ENCODE data around the gene PSTPIP2.
"Not testable (repeated sequence)": the region's sequence is repeated elsewhere in the genome, so short reads cannot be mapped to it uniquely, and the experiment has no call there.

PSTPIP2 gene

GRCh38 chr18:46068763-46069162 is 3.3 kb downstream of the PSTPIP2 start:
- no peak for DNase-seq

GRCh38 chr18:46067438-46068007 is 4.5 kb downstream of the PSTPIP2 start:
- DNase-seq: no peak

GRCh38 chr18:46062781-46063180 is 9.3 kb downstream of the PSTPIP2 start:
- DNase-seq: no peak

GRCh38 chr18:46061796-46062195 is 10.3 kb downstream of the PSTPIP2 start:
- DNase-seq: no peak

- no peak for DNase-seq
These were observed 10.7 kb downstream of the PSTPIP2 start for GRCh38 chr18:46061387-46061786.

GRCh38 chr18:46060359-46060841 is 11.7 kb downstream of the PSTPIP2 start:
- no peak for DNase-seq

- no peak for DNase-seq
These were observed 16.2 kb downstream of the PSTPIP2 start for GRCh38 chr18:46055838-46056230.

GRCh38 chr18:46054956-46055837 is 16.9 kb downstream of the PSTPIP2 start:
- DNase-seq: peak; percentile 48

- DNase-seq: no peak
These were observed 18.5 kb downstream of the PSTPIP2 start for GRCh38 chr18:46053368-46054095.

- DNase-seq: no peak
These were observed 20.2 kb downstream of the PSTPIP2 start for GRCh38 chr18:46051731-46052461.

GRCh38 chr18:46050268-46050667 is 21.8 kb downstream of the PSTPIP2 start:
- DNase-seq: no peak

GRCh38 chr18:46048641-46049040 is 23.4 kb downstream of the PSTPIP2 start:
- no peak for DNase-seq

- not testable (repeated sequence) for DNase-seq
These were observed 24.7 kb downstream of the PSTPIP2 start for GRCh38 chr18:46047369-46047768.

- no peak for DNase-seq
These were observed 25.4 kb downstream of the PSTPIP2 start for GRCh38 chr18:46046688-46047087.

GRCh38 chr18:46046126-46046525 is 25.9 kb downstream of the PSTPIP2 start:
- DNase-seq: no peak

GRCh38 chr18:46042571-46043123 is 29.4 kb downstream of the PSTPIP2 start:
- peak; percentile 37 for DNase-seq

GRCh38 chr18:46040747-46041104 is 31.3 kb downstream of the PSTPIP2 start:
- no peak for DNase-seq

GRCh38 chr18:46040033-46040746 is 31.9 kb downstream of the PSTPIP2 start:
- DNase-seq: no peak

- DNase-seq: no peak
These were observed 34.4 kb downstream of the PSTPIP2 start for GRCh38 chr18:46037512-46038305.

- no peak for DNase-seq
These were observed 36.1 kb downstream of the PSTPIP2 start for GRCh38 chr18:46035696-46036680.

Data from CD4-positive, alpha-beta T cell treated with Interleukin-17A for 1 hour (primary cell).